Endothelial cell (in vitro differentiated cells): ENCODE data around the gene C14orf132. TPM values are rescaled to one million over a fixed set of nuclear protein-coding genes. Genes with fewer than 3 reads are reported as not detected.

Experiments
- DNase-seq: peaks from one replicate; pipeline ENCODE4 v3.0.0; 2021; ENCODE audit warnings: low spot score
- H3K27ac Mint-ChIP-seq: one replicate; pipeline ENCODE4 v1.8.0; 2021; ENCODE audit warnings: mixed read lengths, inconsistent platforms; ENCODE audit not compliant: unreplicated experiment
- H3K27me3 Mint-ChIP-seq: one replicate; pipeline ENCODE4 v1.8.0; 2021; ENCODE audit warnings: mild to moderate bottlenecking, moderate library complexity, mixed read lengths, inconsistent platforms; ENCODE audit not compliant: unreplicated experiment
- H3K36me3 Mint-ChIP-seq: one replicate; pipeline ENCODE4 v1.8.0; 2021; ENCODE audit warnings: mild to moderate bottlenecking, low read depth, mixed read lengths, inconsistent platforms; ENCODE audit not compliant: unreplicated experiment
- H3K4me1 Mint-ChIP-seq: one replicate; pipeline ENCODE4 v1.8.0; 2021; ENCODE audit warnings: mild to moderate bottlenecking, mixed read lengths, inconsistent platforms; ENCODE audit not compliant: unreplicated experiment
- H3K4me3 Mint-ChIP-seq: one replicate; pipeline ENCODE4 v1.8.0; 2021; ENCODE audit warnings: mild to moderate bottlenecking, mixed read lengths, inconsistent platforms; ENCODE audit not compliant: unreplicated experiment
- H3K9me3 Mint-ChIP-seq: one replicate; pipeline ENCODE4 v1.8.0; 2021; ENCODE audit warnings: mixed read lengths, inconsistent platforms; ENCODE audit not compliant: unreplicated experiment
- CTCF ChIP-seq: fragments of 200-600 bp; sonication (generic); IDR thresholded peaks from one replicate; pipeline ENCODE4 v1.5.0; 2021; ENCODE audit warnings: antibody characterized with exemption; ENCODE audit not compliant: unreplicated experiment
- total RNA-seq: library from RNA; stranded (reverse); fragmentation: NEBNext Ultra II Directional; extraction: Animal tissue kit (Norgen Biotek cat#: 25700); gene quantifications from one replicate; pipeline ENCODE4 v1.2.1, GENCODE V29; 2021; ENCODE audit not compliant: unreplicated experiment

C14orf132 gene
- total RNA-seq, 1 donor from 2014 or later = 4.4 TPM

GRCh38 chr14:96088911-96089310 lies 49.7 kb downstream of the C14orf132 start:
- Mint-ChIP-seq H3K9me3 (no peaks in the 10 kb centered on the region), H3K27me3 (peaks cover 3% of the 10 kb centered on the region), H3K27ac (no peak overlapping the region), H3K36me3 (no peaks in the 10 kb centered on the region), H3K4me3 (no peak overlapping the region), H3K4me1 (no peaks in the 10 kb centered on the region)
- DNase-seq = no peak
- TF ChIP-seq CTCF = no peak

GRCh38 chr14:96089401-96089800 lies 50.2 kb downstream of the C14orf132 start:
- Mint-ChIP-seq H3K4me1 (no peaks in the 10 kb centered on the region), H3K27ac (no peak overlapping the region), H3K9me3 (no peaks in the 10 kb centered on the region), H3K36me3 (no peaks in the 10 kb centered on the region), H3K4me3 (no peak overlapping the region), H3K27me3 (peaks cover 3% of the 10 kb centered on the region)
- no peak for DNase-seq
- no peak for TF ChIP-seq CTCF

GRCh38 chr14:96090441-96091148 lies 51.4 kb downstream of the C14orf132 start:
- Mint-ChIP-seq H3K9me3 (no peaks in the 10 kb centered on the region), H3K36me3 (no peaks in the 10 kb centered on the region), H3K4me1 (no peaks in the 10 kb centered on the region), H3K27ac (no peak overlapping the region), H3K4me3 (no peak overlapping the region), H3K27me3 (peaks cover 4% of the 10 kb centered on the region)
- no peak for TF ChIP-seq CTCF
- DNase-seq = no peak

- Mint-ChIP-seq H3K27me3 (peaks cover 4% of the 10 kb centered on the region), H3K27ac (no peak overlapping the region), H3K4me1 (no peaks in the 10 kb centered on the region), H3K4me3 (no peak overlapping the region), H3K36me3 (no peaks in the 10 kb centered on the region), H3K9me3 (no peaks in the 10 kb centered on the region)
- no peak for DNase-seq
- no peak for TF ChIP-seq CTCF
Observed at GRCh38 chr14:96091149-96091693, 52.1 kb downstream of the C14orf132 start.

- Mint-ChIP-seq H3K27ac (no peak overlapping the region), H3K27me3 (peaks cover 4% of the 10 kb centered on the region), H3K36me3 (no peaks in the 10 kb centered on the region), H3K4me3 (no peak overlapping the region), H3K4me1 (no peaks in the 10 kb centered on the region), H3K9me3 (no peaks in the 10 kb centered on the region)
- TF ChIP-seq CTCF = no peak
- DNase-seq = no peak
Observed at GRCh38 chr14:96091941-96092411, 52.8 kb downstream of the C14orf132 start.
